ENCODE measurements around the gene GRM2. TPM values are rescaled to one million over a fixed set of nuclear protein-coding genes. Genes with fewer than 3 reads are reported as not detected.

GRM2 gene
- total RNA-seq, 1 experiment from 2014 or later, result 3.7 TPM

Other genes with a start within 250 kb of the GRM2 start
- gene DCAF1, start 207.1 kb upstream of the GRM2 start, total RNA-seq (2021), result 22.7 to 23.2 TPM (median 22.9 TPM) in 3 replicates
- gene RAD54L2, start 168.3 kb upstream of the GRM2 start, total RNA-seq (2021), result 29.5 to 32.3 TPM (median 30.9 TPM) in 3 replicates
- 11.8 to 17.5 TPM (median 17.5 TPM) in 3 replicates for gene TEX264, start 35.8 kb upstream of the GRM2 start, total RNA-seq (2021)
- gene IQCF6, start 72.2 kb downstream of the GRM2 start, total RNA-seq (2021), result not detected in 3 replicates
- not detected in 3 replicates for gene IQCF2, start 154.5 kb downstream of the GRM2 start, total RNA-seq (2021)
- not detected in 3 replicates for gene IQCF5, start 168.5 kb downstream of the GRM2 start, total RNA-seq (2021)
- gene IQCF1, start 196.3 kb downstream of the GRM2 start, total RNA-seq (2021), result not detected in 3 replicates
- 47.0 to 49.9 TPM (median 49.4 TPM) in 3 replicates for gene RRP9, start 234.8 kb downstream of the GRM2 start, total RNA-seq (2021)
- 2.8 to 2.9 TPM (median 2.8 TPM) in 3 replicates for gene PARP3, start 235.3 kb downstream of the GRM2 start, total RNA-seq (2021)
- 0.24 to 0.55 TPM (median 0.46 TPM) in 3 replicates for gene GPR62, start 248.3 kb downstream of the GRM2 start, total RNA-seq (2021)